Measurements from ENCODE around the gene TRIM40. TPM values are rescaled to one million over a fixed set of nuclear protein-coding genes. Genes with fewer than 3 reads are reported as not detected.
"Not testable (repeated sequence)": the region's sequence is repeated elsewhere in the genome, so short reads cannot be mapped to it uniquely, and the experiment has no call there.

The TRIM40 gene
- total RNA-seq, 1 donor from 2014 or later = not detected

- DNase-seq (ENCODE audit: extremely low read depth, low read depth, low spot score) = no peak
These were observed 26.5 kb downstream of the TRIM40 start for GRCh38 chr6:30162265-30163089.

DNA sequence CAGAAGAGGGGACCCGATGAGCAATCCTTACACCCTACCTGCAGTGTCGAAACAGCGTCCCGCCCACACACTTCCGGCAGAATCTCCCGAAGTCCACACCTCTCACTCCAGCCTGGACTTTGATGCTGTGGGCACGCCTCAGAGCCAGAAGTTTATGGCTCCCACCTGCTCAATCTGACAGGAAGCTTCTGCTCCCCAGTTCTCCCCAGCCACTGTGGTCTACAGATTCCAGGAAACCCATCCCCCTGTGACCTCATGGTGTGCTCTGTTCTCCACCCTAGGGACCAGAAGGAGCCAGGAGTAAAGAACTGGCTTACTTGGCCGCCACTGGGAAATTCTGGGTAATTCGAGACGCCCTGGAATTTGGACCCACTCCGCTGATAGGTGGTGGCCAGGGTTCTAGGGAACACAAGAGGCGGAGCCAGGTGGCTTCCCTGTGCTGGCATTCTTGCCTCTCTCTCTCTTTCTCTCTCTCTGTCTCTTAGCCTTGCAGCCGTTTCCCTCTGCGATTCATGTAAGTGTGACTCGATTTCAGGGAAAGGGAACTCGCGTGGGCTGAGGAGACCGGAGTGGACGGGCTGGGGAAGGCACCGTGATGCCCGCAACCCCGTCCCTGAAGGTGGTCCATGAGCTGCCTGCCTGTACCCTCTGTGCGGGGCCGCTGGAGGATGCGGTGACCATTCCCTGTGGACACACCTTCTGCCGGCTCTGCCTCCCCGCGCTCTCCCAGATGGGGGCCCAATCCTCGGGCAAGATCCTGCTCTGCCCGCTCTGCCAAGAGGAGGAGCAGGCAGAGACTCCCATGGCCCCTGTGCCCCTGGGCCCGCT is 27.4 kb downstream of the TRIM40 start, which contains the start of gene TRIM15:
Gene TRIM15 (plus strand): TSS at position 457 of the 828 bp plus-strand sequence. CDS start 139 bp downstream, at position 596.
- DNase-seq (ENCODE audit: extremely low read depth, low read depth, low spot score) = no peak

DNA sequence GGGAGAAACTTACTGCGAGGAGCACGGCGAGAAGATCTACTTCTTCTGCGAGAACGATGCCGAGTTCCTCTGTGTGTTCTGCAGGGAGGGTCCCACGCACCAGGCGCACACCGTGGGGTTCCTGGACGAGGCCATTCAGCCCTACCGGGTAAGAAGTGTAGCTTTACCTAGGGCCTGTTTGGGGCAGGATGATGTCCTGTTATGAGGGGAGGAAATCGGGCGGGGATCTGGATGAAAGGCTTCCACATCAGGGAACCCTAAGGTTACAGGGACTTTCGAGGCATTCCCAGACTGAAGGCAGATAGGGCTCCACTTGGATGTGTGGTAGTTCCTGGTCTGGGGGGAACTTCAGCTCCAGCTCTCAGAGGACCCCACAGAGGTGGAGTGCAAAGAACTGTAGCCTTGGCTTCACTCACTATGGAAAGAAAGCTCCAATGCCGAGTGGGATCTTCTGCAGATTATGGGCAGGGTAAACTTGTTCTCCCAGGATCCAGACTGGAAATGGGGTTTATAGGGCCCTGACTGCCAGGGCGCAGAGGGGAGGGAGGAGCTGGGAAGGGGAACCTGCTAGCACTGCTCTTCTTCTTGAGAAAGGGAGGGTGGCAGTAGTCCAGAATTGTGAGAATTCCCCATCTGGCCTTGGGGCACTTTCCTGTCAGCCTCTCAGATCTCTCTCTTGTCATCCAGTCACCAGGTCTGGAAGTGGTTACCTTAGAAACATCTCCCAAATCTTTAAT is 28.1 kb downstream of the TRIM40 start:
- no peak for DNase-seq (ENCODE audit: extremely low read depth, low read depth, low spot score)

GRCh38 chr6:30164714-30165113 is 28.8 kb downstream of the TRIM40 start:
- no peak for DNase-seq (ENCODE audit: extremely low read depth, low read depth, low spot score)

- not testable (repeated sequence) for DNase-seq (ENCODE audit: extremely low read depth, low read depth, low spot score)
These were observed 29.3 kb downstream of the TRIM40 start for GRCh38 chr6:30165238-30165637.

DNA sequence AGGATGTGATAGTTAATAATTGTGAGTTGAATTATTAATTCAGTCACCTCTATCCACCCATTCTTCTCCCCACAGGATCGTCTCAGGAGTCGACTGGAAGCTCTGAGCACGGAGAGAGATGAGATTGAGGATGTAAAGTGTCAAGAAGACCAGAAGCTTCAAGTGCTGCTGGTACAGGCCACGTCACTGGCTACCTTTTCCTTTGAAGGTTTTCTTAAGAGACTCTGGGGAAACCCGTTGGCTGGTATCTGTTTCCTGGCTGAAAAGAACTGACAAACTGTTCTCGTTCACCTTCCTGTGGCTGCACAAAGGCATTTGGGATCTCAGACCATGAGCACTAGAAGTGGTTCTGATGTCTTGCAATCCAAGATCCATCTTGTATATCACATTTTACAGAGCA is 31.2 kb downstream of the TRIM40 start:
- DNase-seq (ENCODE audit: extremely low read depth, low read depth, low spot score) = no peak

- no peak for DNase-seq (ENCODE audit: extremely low read depth, low read depth, low spot score)
These were observed 32.8 kb downstream of the TRIM40 start for GRCh38 chr6:30168741-30169140.

DNA sequence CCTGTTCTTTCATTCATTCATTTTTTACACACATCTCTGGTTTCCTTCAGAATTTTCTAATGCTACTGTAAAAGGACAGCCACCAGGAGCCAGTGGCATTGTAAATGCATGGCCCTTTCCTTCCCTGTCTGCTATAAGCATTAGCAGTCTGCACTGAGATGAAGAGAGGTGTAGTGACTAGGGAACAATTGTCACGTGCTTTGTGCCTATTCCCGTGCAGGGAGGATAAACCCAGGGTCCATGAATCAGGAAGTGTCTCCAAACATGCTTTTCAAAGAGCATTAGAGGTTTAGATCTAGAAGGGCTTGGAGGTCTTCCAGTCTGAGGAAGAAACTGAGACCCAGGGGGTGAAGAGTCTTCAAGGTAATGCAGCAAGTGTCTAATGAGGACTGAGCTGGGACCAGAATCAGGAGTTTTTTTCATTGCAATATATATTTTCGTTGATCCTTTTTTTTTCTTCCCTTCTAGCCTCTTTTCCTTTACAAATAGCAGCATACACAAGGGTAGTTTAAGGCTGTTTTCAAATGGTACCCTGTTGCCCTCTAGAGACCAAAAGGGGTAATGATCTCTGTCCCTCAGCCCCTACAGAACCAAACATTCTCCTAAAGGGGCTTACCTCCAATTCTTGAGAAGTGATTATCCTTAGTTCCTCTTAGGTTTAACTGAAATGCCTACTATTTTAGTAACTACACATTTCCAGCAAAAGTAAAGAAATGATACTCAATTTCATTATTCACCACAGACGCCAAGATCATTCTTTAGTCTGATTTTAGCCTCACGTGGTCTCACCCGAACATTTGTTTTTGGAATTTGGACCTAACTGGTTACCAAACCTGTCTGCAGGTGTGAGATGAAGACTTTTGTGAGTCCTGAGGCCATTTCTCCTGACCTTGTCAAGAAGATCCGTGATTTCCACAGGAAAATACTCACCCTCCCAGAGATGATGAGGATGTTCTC is 34.0 kb downstream of the TRIM40 start:
- peak; percentile 36 for DNase-seq (ENCODE audit: extremely low read depth, low read depth, low spot score)

DNA sequence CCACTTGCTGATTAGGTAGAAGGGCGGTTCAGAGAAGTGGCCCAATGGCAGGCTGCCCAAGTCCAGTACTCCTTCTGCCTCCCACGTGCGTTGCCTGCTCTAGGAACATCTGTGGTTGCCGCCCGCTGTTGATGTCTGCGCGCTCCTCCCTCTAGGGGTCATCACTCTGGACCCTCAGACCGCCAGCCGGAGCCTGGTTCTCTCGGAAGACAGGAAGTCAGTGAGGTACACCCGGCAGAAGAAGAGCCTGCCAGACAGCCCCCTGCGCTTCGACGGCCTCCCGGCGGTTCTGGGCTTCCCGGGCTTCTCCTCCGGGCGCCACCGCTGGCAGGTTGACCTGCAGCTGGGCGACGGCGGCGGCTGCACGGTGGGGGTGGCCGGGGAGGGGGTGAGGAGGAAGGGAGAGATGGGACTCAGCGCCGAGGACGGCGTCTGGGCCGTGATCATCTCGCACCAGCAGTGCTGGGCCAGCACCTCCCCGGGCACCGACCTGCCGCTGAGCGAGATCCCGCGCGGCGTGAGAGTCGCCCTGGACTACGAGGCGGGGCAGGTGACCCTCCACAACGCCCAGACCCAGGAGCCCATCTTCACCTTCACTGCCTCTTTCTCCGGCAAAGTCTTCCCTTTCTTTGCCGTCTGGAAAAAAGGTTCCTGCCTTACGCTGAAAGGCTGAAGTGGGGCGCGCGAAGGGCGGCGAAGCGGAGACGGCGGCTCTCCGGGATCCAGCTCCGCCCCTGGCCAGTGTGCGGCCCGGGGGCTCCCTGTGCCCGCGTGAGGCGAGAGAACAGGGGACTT is 35.9 kb downstream of the TRIM40 start:
- DNase-seq (ENCODE audit: extremely low read depth, low read depth, low spot score) = no peak

- DNase-seq (ENCODE audit: extremely low read depth, low read depth, low spot score) = no peak
These were observed 36.7 kb downstream of the TRIM40 start for GRCh38 chr6:30172681-30173080.

DNA sequence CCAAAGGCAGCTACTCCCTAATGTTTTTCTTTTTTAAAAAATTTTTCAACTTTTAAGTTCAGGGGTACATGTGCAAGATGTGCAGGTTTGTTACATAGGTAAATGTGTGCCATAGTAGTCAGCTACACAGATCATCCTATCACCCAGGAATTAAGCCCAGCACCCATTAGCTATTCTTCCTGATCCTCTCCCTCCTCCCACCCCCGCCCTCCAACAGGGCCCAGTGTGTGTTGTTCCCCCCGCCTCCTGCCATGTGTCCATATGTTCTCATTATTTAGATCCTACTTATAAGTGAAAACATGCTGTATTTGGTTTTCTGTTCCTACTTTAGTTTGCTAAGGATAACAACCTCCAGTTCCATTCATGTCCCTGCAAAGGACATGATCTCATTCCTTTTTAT is 39.8 kb downstream of the TRIM40 start:
- DNase-seq (ENCODE audit: extremely low read depth, low read depth, low spot score) = no peak

- DNase-seq (ENCODE audit: extremely low read depth, low read depth, low spot score) = no peak
These were observed 42.9 kb downstream of the TRIM40 start for GRCh38 chr6:30178837-30179236.

- no peak for DNase-seq (ENCODE audit: extremely low read depth, low read depth, low spot score)
These were observed 44.2 kb downstream of the TRIM40 start for GRCh38 chr6:30180145-30180544.

- DNase-seq (ENCODE audit: extremely low read depth, low read depth, low spot score) = no peak
These were observed 48.6 kb downstream of the TRIM40 start for GRCh38 chr6:30184417-30185031.

DNA sequence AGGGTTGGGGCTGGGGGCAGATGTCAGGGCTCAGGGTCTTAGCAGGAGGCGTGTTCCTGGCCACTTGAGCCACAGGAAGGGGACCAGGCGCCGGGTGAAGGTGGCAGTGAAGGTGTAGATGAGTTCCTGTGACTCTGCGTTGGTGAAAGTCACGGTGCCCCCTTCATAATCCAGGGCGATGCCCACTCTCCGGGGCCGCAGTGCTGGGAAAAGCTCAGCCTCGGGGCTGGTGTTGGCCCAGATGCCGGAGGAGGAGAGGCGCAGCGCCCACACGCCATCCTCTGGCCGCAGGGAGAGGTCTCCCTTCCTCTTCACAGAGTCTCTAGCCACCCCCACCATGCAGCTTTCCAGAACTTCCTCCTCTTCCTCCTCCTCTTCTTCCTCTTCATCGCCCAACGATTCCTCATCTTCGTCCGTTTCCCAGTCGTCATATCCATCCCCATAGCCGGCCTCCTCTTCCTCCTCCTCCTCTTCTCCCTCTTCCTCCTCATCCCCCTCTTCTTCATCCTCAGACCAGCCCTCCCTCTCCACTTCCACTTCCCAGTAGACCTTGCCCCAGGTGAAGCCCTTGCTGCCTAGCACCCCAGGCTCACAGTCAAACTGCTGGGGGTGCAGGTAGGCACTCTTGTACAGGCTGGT is 50.0 kb downstream of the TRIM40 start:
- DNase-seq (ENCODE audit: extremely low read depth, low read depth, low spot score) = no peak

DNA sequence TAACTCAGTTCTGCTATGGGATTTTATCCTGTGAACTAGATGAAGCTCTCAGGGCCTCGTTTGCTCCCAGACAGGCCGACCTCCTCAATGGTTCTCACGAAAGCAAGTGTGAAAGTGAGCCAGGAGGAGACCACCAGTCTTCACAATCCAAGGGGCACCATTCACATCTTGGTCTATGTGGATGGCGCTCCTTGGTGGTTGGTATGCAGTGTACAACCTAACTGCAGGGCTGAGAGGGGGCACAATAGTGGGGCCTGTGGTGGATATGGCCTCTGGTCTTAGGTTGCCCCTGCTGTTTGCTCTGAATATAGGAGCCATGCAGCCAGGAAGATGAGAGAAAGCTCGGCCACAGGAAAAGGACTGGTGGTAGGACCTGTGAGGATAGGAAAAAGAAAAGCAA is 52.6 kb downstream of the TRIM40 start:
- no peak for DNase-seq (ENCODE audit: extremely low read depth, low read depth, low spot score)

GRCh38 chr6:30192076-30192475 is 56.1 kb downstream of the TRIM40 start:
- no peak for DNase-seq (ENCODE audit: extremely low read depth, low read depth, low spot score)

All from glomerular endothelial cell (primary cell).